GM21360 (cell line): ENCODE data around the gene MAP2.
A peak's percentile ranks its signal among the peaks of the same experiment; 100 is the strongest.
"Not testable (repeated sequence)": the region's sequence is repeated elsewhere in the genome, so short reads cannot be mapped to it uniquely, and the experiment has no call there.

Experiments
- ATAC-seq: cut with Tn5 transposase; IDR thresholded peaks from one replicate; pipeline ENCODE4 v1.9.1; 2021; ENCODE audit warnings: mild to moderate bottlenecking, moderate library complexity; ENCODE audit not compliant: unreplicated experiment

Gene MAP2

DNA sequence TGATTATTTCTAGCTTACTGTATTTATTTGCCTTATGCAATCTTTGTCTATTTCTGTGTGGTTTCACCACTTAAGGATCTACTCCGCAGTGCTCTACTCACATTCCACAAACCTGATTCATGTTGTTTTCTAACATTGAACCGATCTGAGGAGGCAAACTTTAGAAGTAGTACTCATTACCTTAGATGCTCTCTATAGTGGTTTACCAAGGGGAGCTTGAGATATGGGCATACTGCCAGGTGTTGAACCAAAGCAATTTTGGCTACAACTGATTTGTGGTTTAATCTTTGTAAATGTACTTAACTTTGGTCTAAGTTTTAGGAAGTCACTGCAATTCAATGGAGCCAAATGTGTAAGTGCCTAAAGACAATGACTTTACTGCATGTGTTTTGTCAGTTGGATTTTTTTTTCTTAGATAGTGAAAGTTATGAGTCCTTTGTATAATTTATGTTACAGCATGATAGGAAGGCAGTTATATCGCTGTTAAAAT is 50.1 kb downstream of the MAP2 start:
- no peak for ATAC-seq

DNA sequence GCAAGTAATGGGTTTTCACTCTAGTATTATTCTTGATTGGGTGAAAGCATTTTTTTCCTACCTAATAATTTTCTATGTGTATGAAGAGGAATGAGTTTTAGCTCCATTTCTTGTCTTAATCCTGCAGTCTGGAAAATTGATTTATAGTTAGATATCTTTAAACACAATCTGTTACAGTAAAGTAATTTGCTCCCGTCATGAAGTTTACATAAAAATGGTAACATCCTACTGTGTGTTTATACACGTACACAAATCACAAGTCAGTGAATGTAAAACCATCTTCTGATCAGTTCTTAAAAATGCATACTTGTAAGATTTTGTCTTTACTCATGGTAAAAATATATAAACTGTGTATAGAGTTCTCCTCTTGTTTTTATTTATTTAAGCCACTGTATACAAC is 51.1 kb downstream of the MAP2 start:
- no peak for ATAC-seq

DNA sequence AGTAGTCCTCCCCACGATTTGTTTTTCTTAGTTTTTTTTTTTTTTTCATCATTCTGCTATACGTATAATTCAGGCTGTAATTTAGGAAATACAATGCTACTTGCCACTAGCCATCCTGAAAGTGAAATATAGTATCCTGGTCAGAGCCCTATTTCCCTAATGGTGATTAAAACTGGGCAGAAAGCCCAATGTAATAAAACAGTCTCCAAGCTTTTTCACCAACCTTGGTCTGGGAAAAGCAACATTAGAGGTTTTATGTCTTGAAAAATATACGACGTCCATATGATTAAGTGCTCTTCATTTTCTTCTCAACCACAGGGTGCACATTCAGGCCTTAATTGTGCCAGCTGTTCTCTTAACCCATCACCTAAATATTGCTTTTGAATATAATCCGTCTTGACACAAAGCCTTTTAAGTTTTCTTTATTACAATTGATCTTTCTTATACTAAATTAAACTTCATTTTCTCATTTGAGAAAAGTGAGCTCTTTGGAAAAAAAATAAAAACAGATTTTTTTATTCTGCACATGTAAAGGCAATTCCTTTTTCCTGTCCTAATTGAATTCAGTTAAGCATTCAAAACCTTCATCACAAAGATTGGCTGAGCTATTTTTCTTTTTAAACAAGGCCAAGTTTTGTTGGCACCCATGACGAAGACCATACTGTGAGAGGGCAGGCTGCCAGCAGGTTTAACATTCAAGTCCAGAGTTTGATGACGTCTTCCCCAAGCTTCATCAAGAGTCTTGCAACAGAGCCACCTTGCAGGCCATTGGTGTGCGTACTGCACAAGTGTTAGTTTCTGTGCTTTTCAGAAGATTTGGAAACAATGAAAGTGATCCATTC is 52.7 kb downstream of the MAP2 start:
- no peak for ATAC-seq

DNA sequence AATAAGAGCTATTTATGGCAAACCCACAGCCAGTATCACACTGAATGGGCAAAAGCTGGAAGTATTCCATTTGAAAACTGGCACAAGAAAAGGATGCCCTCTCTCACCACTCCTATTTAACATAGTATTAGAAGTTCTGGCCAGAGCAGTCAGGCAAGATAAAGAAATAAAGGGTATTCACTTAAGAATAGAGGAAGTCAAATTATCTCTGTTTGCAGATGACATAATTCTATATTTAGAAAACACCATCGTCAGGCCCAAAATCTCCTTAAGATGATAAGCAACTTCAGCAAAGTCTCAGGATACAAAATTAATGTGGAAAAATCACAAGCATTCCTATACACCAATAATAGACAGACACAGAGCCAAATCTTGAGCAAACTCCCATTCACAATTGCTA is 68.4 kb downstream of the MAP2 start:
- not testable (repeated sequence) for ATAC-seq

DNA sequence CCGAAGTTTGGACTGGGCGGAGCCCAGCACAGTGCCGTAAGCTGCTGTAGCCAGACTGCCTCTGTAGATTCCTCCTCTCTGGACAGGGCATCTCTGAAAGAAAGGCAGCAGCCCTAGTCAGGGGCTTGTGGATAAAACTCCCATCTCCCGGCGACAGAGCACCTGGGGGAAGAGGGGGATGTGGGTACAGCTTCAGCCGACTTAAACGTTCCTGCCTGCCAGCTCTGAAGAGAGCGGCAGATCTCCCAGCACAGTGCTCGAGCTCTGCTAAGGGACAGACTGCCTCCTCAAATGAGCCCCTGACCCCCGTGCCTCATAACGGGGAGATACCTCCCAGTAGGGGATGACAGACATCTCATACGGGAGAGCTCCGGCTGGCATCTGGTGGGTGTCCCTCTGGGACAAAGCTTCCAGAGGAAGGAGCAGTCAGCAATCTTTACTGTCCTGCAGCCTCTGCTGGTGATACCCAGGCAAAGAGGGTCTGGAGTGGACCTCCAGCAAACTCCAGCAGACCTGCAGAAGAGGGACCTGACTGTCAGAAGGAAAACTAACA is 71.3 kb downstream of the MAP2 start:
- not testable (repeated sequence) for ATAC-seq

DNA sequence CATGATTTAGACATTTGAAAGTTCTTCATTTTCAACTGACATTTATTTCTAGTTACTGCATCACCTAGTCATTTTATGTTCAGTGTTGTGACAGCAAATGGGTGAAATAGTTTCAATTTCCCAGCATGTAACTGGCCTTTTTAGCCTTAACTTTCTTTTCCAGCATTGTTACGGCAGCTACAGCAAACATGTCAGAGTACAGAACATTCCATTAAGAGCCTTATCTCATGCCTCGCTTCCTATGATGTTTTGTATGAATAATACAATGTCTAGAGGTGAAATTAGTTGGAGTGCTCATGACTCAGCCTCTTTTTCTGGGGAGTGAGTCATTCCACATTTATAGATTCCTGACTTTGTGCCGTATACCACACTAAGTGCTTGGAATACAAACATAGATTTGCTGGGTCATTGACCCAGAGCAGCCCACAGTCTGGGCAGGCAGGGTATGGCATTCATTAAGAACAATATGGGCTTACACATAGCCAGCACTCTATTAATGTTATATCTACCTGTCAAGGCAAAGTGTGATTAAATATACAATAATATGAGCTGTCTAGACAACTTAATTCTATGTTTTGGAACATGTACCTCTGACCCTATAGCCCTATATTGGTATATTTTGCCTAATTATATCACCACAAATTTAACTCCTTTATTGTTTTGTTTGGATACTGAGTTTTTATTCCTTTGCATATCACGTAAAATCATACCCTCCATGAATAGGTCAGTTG is 72.2 kb downstream of the MAP2 start:
- no peak for ATAC-seq

DNA sequence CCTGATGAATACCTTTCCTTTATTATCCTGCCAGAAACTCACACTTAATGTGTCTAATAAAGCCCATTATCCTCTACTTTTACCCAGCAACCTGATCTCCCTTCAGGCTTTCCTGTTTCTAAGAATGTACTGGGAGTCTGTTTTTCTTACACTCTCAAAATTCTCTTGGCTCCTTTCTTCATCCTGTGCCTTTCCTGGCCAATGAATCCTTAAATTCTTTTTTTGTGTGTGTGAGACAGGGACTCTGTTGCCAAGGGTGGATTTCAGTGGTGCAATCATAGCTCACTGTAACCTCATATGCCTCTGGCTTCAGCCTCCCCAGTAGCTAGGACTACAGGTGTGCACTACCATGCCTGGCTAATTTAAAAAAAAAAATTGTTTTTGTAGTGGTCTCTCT is 72.7 kb downstream of the MAP2 start:
- no peak for ATAC-seq

DNA sequence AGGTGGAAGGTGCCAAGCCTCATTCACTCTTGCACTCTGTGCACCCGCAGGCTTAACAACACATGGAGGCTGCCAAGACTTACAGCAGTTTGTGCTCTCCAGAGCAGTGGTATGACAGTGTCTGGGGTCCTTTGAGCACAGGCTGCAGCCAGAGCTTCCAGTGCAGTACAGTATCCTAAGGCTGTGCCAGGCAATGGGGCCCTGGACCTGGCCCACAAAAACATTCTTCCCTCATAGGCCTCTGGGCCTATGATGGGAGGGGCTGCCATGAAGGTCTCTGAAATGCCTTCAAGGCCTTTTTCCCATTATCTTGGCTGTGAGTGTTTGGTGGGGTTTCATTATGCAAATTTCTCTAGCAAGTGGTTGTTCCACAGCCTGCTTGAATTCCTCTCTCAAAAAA is 74.8 kb downstream of the MAP2 start:
- no peak for ATAC-seq

DNA sequence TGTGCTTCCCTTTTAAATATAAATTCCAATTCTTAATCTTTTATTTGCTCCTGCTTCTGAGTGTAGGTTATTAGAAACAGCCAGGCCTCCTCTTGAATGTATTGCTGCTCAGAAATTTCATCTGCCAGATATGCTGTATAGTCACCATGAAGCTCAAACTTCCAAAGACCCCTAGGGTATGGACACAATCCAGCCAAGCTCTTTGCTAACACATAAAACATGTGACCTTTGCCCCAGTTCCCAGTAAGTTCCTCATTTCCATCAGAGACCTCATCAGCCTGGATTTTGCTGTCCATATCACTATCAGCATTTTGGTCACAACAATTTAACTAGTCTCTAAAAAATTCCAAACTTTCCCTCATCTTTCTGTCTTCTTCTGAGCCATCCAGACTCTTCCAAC is 75.2 kb downstream of the MAP2 start:
- ATAC-seq: no peak

DNA sequence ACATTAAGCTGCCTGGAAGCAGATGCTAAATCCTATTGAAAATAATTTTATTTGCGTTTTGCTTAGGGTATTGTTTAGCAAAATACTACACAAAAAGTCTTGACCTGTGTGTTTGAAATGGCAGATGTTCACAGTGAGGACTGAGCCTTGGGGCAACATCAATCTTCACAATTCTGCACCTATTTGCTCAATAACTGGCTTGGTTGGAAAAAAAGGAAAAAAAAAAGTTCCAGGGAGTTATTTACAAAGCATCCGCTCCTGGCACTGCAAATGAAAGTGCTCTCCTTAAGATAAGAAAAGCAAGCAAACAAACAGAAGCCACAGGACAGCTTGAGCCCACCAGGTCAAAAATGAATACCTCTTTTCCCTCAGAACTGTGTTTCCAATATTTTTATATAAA is 77.7 kb downstream of the MAP2 start:
- no peak for ATAC-seq

DNA sequence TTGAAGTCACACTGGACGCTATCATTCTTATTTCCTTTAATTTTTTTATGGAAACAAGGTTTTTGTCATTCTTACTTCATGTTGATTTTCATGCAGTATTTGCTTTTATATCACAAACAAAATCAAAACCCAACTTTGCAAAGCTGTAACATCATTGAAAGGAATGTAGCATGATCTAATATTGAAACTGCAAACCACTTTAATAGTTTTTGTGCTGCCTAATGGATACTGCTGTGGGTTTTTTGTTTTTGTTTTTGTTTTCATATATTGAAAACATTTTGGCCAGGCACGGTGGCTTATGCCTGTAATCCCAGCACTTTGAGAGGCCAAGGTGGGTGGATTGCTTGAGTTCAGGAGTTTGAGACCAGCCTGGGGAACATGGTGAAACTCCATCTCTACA is 81.6 kb downstream of the MAP2 start:
- ATAC-seq: peak; percentile 48

DNA sequence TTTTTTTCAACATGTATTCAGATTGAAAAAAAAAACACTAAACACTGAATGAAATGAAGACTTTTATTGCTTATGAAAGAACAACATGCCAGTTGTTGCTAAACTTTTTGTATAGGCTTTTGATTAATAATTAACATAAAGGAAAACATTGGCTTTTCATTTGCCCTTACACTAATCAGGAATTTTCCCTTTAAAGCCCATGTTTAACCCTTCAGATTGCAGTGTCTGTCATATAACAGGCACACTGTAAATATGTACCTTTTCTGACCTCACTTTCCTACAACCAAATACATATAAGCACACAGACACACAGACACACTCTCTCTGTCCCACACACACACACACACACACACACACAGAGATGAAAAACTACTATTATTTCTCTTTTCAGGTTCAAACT is 84.4 kb downstream of the MAP2 start:
- no peak for ATAC-seq

DNA sequence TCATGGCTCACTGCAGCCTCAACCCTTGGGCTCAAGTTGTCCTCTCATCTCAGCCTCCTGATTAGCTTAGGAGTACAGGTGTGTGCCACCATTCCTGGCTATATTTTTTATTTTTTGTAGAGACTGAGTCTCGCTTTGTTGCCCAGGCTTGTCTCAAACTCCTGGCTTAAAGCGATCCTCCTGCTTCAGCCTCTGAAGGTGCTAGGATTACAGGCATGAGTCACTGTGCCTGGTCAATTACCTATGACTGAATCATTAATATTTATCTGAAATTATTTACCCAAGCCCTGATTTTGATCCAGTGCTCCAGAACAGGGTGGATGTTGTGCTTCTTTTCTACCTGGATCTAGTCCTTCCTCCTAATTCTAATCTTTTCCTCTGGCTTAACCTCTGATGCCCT is 87.8 kb downstream of the MAP2 start:
- no peak for ATAC-seq

DNA sequence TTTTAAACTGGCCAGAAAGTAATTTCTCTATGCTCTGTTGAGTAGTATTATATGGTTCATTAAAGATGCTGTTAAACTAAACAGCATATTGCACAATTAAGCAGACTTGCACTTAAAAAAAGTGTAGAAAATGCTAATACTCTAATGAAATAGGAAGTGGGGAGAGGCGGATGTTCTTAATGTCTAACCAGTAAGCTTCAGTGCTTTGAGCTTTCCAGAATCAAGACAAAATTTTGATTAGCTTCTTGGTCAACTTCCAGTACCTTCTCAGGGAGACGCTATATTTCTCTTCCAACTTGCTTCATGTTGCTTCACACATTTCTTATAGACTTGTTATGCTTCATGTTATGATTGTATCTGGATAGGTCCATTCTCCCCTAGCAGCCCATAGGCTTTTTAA is 89.1 kb downstream of the MAP2 start:
- ATAC-seq: no peak

DNA sequence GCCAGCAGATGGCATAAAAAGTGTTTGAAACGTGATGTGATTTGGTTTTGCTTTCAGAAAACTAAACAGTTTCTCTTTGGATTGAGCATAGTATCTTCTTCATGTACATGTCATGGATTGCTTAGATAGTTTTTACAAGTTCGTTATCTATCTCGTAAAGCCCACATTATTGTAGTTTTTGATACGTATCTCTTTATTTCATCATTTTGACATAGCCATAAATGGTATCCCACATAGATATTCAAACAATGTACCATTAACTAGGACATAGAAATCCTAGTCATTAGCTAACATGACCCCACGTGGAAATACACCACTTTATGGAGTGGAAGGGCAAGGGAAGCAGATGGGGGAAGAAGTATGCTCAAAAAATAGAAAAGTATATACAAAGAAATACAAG is 93.6 kb downstream of the MAP2 start:
- ATAC-seq: no peak

DNA sequence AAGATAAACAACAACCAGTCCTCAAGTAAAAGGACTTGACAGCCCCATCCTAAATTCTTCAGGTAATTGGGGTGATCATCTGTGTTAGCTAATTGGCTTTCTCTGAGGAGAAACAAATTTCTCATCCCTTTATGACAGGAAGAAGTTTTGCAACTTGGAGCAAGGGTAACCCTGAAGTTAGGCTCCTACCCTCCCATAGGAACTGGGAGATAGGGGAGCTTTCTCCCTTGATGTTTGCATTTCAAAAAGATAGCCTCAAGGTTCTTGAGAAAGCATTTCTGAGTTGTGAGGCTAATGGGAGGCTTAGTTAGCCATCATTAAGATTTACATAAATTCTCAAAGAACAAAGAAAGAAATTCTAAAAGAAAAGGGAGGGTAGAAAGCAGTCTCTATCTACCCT is 95.4 kb downstream of the MAP2 start:
- no peak for ATAC-seq

DNA sequence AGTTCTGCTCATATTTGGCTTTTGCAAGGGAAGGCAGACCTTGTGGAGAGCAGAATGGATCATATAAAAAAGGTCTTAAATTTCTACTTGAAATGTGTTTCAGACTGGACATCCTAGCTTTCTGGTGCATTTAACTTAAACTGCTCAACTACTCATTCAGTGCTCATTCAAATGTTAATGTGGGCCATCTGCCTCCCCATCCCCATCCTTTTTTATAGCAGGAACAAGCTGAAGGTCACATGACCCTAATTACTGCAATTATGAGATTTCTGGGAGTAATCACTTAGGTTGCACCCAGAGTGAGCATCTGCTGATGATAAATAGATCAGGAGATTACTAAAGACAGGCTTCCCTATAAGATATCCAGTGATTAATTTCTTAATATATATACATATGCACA is 96.1 kb downstream of the MAP2 start:
- no peak for ATAC-seq

DNA sequence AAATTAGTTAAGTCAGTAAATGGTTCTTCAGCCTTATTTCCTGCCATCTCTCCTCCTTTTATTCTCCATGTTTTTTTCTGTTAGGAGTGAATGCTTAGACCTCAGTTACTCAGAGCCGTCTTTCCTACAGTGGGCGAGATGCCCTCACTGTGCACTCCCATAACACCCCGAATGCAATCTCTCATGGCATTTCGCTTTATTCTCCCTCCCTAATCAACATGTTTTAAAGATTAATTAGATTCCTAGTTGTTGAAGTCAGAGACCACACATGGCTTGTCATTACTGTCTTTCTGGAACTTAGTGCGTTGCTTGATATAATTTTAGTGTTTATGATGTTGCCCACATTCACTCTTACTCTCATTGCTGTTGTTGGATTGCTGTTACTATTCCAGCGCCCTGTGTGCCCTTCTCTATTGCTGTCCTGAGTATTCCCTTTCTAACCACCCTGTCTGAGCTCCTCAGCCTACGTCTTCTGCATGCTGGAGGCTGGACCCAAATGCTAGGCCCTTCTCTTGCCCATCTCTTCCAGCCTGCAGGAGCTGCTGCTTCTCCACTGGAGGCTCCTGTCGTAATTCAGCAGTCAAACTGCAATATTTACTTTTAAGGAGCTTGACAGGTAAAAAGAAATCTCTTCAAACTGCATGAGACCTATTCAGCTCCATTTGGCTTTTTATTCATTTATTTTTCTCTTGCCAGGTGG is 99.3 kb downstream of the MAP2 start:
- no peak for ATAC-seq

DNA sequence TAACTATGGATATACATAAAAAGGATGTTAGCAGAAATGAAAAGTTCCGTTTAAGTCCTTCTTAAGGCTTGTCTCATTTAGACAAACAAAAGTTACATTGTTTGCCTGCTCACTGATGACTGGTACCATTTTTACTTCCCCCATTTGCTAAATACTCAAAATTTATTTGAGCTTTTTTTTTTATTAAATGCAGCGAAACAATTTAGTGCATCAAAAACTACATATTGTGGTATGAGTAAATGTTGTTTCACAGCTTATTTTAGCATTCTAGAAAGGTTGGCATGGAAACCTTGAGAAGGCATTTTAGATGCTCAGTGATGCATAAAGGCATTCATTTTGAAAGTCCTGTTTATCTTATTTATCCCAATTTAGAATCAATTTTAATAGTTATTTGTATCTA is 100.0 kb downstream of the MAP2 start:
- peak; percentile 47 for ATAC-seq

DNA sequence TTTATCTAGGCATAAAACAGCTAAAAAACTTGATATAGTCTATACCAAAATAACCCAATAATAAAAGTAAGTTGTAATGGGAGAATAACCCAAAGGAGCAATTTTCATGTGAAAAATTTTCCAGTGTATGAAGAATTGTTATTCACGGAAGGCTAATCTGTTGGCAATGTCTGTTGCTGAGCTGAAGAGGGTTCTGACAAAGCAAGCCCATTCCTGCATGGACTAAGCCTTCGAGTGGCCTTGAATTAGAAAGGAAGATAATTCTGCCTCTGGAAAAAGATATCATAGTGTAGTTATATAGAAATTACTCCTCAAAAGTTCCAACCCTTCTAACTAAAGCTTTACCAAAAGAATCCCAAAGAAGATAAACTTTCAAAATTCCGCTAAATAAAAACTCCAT is 101.5 kb downstream of the MAP2 start:
- ATAC-seq: no peak

DNA sequence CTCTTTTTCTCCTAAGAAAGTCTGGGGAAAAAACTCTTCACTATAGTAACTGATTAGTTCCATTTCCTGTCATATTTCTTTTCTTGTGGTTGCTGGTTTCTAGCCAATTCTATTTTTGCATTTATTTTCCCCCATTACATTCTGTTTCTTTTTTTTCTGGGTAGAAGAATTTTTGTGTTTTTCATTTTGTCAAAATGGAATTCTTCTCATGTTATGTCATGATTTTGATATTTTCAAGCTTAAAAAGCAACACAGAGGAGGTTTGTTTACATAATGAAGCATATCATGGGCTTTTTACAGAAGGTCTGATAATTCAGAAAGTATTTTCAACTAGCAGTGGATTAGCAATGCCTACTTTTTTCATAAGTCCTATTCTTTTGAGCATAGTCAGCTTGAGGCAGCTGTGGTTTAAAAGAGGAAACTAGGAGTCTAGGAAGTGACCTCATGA is 102.0 kb downstream of the MAP2 start:
- ATAC-seq: no peak
